K562 (cell line): ENCODE data around the gene MRGPRF. TPM values are rescaled to one million over a fixed set of nuclear protein-coding genes. Genes with fewer than 3 reads are reported as not detected.

ENCODE experiments used
- CBX8 ChIP-seq: fragments of 200-600 bp; sonication (generic); IDR thresholded peaks from 2 replicates; pipeline ENCODE4 v1.6.1; 2012; ENCODE audit warnings: borderline replicate concordance, mixed run types, low read depth, mild to moderate bottlenecking, moderate library complexity, mixed read lengths, low read length, control low read depth, inconsistent platforms; ENCODE audit not compliant: poor library complexity, severe bottlenecking; ENCODE audit errors: extremely low read depth
- JUN ChIP-seq, 2 experiments: sonication (generic) in 1 of 2; formaldehyde crosslinking in 1 of 2; IDR thresholded peaks; 2 replicates each; pipeline versions ENCODE4 v1.6.1 to v1.8.0; 2012 to 2022; ENCODE audit warnings: borderline replicate concordance in 2 of 2, mild to moderate bottlenecking in 2 of 2, improper control_type of control experiment in 1 of 2, low read depth in 1 of 2, low read length in 1 of 2, missing genetic modification reagents in 1 of 2
- MAFK ChIP-seq: IDR thresholded peaks from 2 replicates; pipeline ENCODE4 v1.6.1; 2011; ENCODE audit warnings: low read length, improper control_type of control experiment
- NELFE ChIP-seq: IDR thresholded peaks from 2 replicates; pipeline ENCODE4 v1.6.1; 2011; ENCODE audit warnings: mild to moderate bottlenecking; ENCODE audit not compliant: insufficient read depth, insufficient read length
- SMARCA4 ChIP-seq: fragments of 450-650 bp; IDR thresholded peaks from 2 replicates; pipeline ENCODE4 v1.6.1; 2016
- ZNF778 ChIP-seq: fragments of 450-650 bp; formaldehyde crosslinking; IDR thresholded peaks from 2 replicates; pipeline ENCODE4 v1.4.0; 2020; ENCODE audit warnings: mild to moderate bottlenecking, moderate library complexity
- polyA plus RNA-seq, 8 experiments: library from polyadenylated mRNA; depleted of rRNA in 4 of 8; stranded (reverse) in 5 of 8; unstranded in 3 of 8; fragments of >200 nt; fragmentation: Nextera tagmentation in 2 of 8; fragmentation: Illumina TruSeq in 1 of 8; extraction: Ambion mirVana in 2 of 8; extraction: Trizol in 1 of 8; gene quantifications; 2 replicates each; pipeline versions ENCODE4 v1.2.1 to v1.2.3, GENCODE V29; 2011 to 2014; ENCODE audit warnings: inconsistent platforms in 1 of 8, missing spikeins in 1 of 8
- total RNA-seq, 7 experiments: library from RNA; depleted of rRNA in 6 of 7; stranded (reverse); fragments of >200 nt in 6 of 7; fragmentation: Illumina TruSeq in 2 of 7; extraction: Trizol in 2 of 7; gene quantifications; 2 replicates each; pipeline versions ENCODE4 v1.2.1 to v1.2.3, GENCODE V29; 2011 to 2021; ENCODE audit warnings: low replicate concordance in 1 of 7
- TF ChIP-seq, protein P1 (sequence below): sonication (generic); formaldehyde crosslinking; IDR thresholded peaks from 2 replicates; pipeline ENCODE4 v1.4.0; 2020; ENCODE audit warnings: mild to moderate bottlenecking, missing genetic modification reagents
- TF ChIP-seq, protein P2 (sequence below): fragments of 250-450 bp; sonication (Bioruptor Pico); IDR thresholded peaks from 2 replicates; pipeline ENCODE4 v1.5.0; 2021; ENCODE audit warnings: mild to moderate bottlenecking, borderline replicate concordance
- TF ChIP-seq, protein P3 (sequence below), 2 experiments: fragments of 450-650 bp; conservative IDR thresholded peaks; 2 replicates each; pipeline ENCODE4 v1.6.1; 2017; ENCODE audit warnings: mild to moderate bottlenecking in 2 of 2, moderate library complexity in 2 of 2
- TF ChIP-seq, protein P4 (sequence below): sonication (generic); formaldehyde crosslinking; IDR thresholded peaks from 2 replicates; pipeline ENCODE4 v1.9.0; 2022; ENCODE audit warnings: mild to moderate bottlenecking, missing genetic modification reagents
- TF ChIP-seq, protein P5 (sequence below): sonication (generic); formaldehyde crosslinking; IDR thresholded peaks from 2 replicates; pipeline ENCODE4 v1.9.0; 2022; ENCODE audit warnings: mild to moderate bottlenecking, missing genetic modification reagents
- TF ChIP-seq, protein P6 (sequence below): sonication (generic); formaldehyde crosslinking; IDR thresholded peaks from 2 replicates; pipeline ENCODE4 v1.8.1; 2023; ENCODE audit warnings: missing genetic modification reagents, mild to moderate bottlenecking, borderline replicate concordance

The MRGPRF gene
- total and polyA plus RNA-seq, 9 of the 15 experiments (the other 6 are each of a cell fraction or from before 2014, with no cell fraction given) = not detected

DNA sequence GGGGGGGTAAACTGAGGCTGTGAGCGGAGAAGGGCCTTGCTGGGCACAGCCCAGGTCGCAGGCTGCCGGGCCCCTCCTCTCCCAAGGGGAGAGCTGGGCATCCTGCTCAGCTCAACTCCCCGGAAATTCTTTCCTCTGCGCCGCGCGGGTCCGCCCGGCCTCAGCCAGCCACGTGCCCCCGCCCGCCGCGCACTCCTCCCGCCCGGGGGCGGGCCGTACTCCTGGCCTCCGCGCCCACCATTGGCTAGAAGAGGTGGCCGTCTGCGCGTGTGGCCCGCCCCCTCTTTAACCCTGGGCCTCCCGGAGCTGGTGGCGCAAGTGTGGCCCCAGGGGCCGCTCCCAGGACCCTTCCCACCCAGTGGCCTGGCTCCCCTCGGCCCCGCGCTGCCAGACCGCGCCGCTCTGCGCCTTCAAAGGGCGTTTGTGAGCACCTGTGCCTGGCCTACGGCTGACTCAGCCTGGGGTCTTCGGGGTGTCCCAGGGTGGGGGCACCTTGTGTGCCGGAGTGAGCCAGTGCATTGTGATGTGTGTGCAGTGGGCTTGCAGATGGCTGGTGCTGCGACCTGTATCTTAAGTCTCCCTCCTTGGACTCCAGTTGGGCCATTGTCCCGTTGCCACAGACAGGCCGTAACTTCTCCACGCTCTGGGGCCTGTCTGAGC is 2.0 kb downstream of the MRGPRF start (continued):
- TF ChIP-seq, protein P1, sequence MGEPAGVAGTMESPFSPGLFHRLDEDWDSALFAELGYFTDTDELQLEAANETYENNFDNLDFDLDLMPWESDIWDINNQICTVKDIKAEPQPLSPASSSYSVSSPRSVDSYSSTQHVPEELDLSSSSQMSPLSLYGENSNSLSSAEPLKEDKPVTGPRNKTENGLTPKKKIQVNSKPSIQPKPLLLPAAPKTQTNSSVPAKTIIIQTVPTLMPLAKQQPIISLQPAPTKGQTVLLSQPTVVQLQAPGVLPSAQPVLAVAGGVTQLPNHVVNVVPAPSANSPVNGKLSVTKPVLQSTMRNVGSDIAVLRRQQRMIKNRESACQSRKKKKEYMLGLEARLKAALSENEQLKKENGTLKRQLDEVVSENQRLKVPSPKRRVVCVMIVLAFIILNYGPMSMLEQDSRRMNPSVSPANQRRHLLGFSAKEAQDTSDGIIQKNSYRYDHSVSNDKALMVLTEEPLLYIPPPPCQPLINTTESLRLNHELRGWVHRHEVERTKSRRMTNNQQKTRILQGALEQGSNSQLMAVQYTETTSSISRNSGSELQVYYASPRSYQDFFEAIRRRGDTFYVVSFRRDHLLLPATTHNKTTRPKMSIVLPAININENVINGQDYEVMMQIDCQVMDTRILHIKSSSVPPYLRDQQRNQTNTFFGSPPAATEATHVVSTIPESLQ (CRISPR knock-in tag) = no peak
- no peak for TF ChIP-seq JUN (IDR thresholded peaks at IDR 0.05; ENCODE audit: borderline replicate concordance, low read depth, low read length)
- no peak for TF ChIP-seq JUN (CRISPR knock-in tag; IDR thresholded peaks at IDR 0.05; ENCODE audit: borderline replicate concordance)
- TF ChIP-seq SMARCA4 = no peak
- TF ChIP-seq, protein P2, sequence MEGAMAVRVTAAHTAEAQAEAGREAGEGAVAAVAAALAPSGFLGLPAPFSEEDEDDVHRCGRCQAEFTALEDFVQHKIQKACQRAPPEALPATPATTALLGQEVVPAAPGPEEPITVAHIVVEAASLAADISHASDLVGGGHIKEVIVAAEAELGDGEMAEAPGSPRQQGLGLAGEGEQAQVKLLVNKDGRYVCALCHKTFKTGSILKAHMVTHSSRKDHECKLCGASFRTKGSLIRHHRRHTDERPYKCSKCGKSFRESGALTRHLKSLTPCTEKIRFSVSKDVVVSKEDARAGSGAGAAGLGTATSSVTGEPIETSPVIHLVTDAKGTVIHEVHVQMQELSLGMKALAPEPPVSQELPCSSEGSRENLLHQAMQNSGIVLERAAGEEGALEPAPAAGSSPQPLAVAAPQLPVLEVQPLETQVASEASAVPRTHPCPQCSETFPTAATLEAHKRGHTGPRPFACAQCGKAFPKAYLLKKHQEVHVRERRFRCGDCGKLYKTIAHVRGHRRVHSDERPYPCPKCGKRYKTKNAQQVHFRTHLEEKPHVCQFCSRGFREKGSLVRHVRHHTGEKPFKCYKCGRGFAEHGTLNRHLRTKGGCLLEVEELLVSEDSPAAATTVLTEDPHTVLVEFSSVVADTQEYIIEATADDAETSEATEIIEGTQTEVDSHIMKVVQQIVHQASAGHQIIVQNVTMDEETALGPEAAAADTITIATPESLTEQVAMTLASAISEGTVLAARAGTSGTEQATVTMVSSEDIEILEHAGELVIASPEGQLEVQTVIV (CRISPR knock-in tag) = no peak
- TF ChIP-seq, protein P3, sequence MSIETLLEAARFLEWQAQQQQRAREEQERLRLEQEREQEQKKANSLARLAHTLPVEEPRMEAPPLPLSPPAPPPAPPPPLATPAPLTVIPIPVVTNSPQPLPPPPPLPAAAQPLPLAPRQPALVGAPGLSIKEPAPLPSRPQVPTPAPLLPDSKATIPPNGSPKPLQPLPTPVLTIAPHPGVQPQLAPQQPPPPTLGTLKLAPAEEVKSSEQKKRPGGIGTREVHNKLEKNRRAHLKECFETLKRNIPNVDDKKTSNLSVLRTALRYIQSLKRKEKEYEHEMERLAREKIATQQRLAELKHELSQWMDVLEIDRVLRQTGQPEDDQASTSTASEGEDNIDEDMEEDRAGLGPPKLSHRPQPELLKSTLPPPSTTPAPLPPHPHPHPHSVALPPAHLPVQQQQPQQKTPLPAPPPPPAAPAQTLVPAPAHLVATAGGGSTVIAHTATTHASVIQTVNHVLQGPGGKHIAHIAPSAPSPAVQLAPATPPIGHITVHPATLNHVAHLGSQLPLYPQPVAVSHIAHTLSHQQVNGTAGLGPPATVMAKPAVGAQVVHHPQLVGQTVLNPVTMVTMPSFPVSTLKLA (conservative IDR thresholded peaks at IDR 0.05) = 0 out of 4 replicates have a peak, but pooled peaks of 1 of the 2 experiments have one; percentile 42
- TF ChIP-seq, protein P4, sequence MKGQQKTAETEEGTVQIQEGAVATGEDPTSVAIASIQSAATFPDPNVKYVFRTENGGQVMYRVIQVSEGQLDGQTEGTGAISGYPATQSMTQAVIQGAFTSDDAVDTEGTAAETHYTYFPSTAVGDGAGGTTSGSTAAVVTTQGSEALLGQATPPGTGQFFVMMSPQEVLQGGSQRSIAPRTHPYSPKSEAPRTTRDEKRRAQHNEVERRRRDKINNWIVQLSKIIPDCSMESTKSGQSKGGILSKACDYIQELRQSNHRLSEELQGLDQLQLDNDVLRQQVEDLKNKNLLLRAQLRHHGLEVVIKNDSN (CRISPR knock-in tag) = peak; percentile 69; the same call in 1 of the 2 replicates
- TF ChIP-seq, protein P5, sequence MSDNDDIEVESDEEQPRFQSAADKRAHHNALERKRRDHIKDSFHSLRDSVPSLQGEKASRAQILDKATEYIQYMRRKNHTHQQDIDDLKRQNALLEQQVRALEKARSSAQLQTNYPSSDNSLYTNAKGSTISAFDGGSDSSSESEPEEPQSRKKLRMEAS (CRISPR knock-in tag) = peak; percentile 80
- no peak for TF ChIP-seq MAFK
- TF ChIP-seq, protein P6, sequence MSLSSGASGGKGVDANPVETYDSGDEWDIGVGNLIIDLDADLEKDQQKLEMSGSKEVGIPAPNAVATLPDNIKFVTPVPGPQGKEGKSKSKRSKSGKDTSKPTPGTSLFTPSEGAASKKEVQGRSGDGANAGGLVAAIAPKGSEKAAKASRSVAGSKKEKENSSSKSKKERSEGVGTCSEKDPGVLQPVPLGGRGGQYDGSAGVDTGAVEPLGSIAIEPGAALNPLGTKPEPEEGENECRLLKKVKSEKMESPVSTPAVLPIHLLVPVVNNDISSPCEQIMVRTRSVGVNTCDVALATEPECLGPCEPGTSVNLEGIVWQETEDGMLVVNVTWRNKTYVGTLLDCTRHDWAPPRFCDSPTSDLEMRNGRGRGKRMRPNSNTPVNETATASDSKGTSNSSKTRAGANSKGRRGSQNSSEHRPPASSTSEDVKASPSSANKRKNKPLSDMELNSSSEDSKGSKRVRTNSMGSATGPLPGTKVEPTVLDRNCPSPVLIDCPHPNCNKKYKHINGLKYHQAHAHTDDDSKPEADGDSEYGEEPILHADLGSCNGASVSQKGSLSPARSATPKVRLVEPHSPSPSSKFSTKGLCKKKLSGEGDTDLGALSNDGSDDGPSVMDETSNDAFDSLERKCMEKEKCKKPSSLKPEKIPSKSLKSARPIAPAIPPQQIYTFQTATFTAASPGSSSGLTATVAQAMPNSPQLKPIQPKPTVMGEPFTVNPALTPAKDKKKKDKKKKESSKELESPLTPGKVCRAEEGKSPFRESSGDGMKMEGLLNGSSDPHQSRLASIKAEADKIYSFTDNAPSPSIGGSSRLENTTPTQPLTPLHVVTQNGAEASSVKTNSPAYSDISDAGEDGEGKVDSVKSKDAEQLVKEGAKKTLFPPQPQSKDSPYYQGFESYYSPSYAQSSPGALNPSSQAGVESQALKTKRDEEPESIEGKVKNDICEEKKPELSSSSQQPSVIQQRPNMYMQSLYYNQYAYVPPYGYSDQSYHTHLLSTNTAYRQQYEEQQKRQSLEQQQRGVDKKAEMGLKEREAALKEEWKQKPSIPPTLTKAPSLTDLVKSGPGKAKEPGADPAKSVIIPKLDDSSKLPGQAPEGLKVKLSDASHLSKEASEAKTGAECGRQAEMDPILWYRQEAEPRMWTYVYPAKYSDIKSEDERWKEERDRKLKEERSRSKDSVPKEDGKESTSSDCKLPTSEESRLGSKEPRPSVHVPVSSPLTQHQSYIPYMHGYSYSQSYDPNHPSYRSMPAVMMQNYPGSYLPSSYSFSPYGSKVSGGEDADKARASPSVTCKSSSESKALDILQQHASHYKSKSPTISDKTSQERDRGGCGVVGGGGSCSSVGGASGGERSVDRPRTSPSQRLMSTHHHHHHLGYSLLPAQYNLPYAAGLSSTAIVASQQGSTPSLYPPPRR (CRISPR knock-in tag) = no peak
- no peak for TF ChIP-seq NELFE
- no peak for TF ChIP-seq CBX8
- no peak for TF ChIP-seq ZNF778 (CRISPR knock-in tag)
